A549 (cell line): ENCODE data around the gene JAZF1.

ENCODE experiments used
- FOSL2 ChIP-seq, 2 experiments: fragments of 450-650 bp in 1 of 2; fragments of >200 bp in 1 of 2; sonication (Bioruptor Twin) in 1 of 2; formaldehyde crosslinking; IDR thresholded peaks; 2 replicates each; pipeline versions ENCODE4 v1.5.0 to v1.6.1; 2016 to 2020; ENCODE audit warnings: mild to moderate bottlenecking in 1 of 2, moderate library complexity in 1 of 2
- TF ChIP-seq, protein P1 (sequence below): fragments of 150-350 bp; IDR thresholded peaks from 2 replicates; pipeline ENCODE4 v1.6.1; 2014; ENCODE audit warnings: low read depth, mild to moderate bottlenecking, low read length

GRCh38 chr7:28072876-28073514 is 107.6 kb downstream of the JAZF1 start:
- TF ChIP-seq FOSL2 (IDR thresholded peaks at IDR 0.05): no peak
- TF ChIP-seq FOSL2 (CRISPR knock-in tag; IDR thresholded peaks at IDR 0.05): no peak
- TF ChIP-seq, protein P1, sequence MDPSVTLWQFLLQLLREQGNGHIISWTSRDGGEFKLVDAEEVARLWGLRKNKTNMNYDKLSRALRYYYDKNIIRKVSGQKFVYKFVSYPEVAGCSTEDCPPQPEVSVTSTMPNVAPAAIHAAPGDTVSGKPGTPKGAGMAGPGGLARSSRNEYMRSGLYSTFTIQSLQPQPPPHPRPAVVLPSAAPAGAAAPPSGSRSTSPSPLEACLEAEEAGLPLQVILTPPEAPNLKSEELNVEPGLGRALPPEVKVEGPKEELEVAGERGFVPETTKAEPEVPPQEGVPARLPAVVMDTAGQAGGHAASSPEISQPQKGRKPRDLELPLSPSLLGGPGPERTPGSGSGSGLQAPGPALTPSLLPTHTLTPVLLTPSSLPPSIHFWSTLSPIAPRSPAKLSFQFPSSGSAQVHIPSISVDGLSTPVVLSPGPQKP: no peak
